Ishikawa (cell line): Measurements from ENCODE around the gene GBP5.

Source experiments
- CEBPB ChIP-seq: IDR thresholded peaks from 2 replicates; pipeline ENCODE4 v1.6.1; 2012
- CREB1 ChIP-seq: IDR thresholded peaks from 2 replicates; pipeline ENCODE4 v1.6.1; 2012; ENCODE audit warnings: low read depth
- EGR1 ChIP-seq: IDR thresholded peaks from 2 replicates; pipeline ENCODE4 v1.6.1; 2012
- EP300 ChIP-seq: IDR thresholded peaks from 2 replicates; pipeline ENCODE4 v1.6.1; 2012; ENCODE audit warnings: borderline replicate concordance
- FOXM1 ChIP-seq: IDR thresholded peaks from 2 replicates; pipeline ENCODE4 v1.6.1; 2012; ENCODE audit warnings: low read depth, borderline replicate concordance
- NFIC ChIP-seq: IDR thresholded peaks from 2 replicates; pipeline ENCODE4 v1.6.1; 2012
- RAD21 ChIP-seq: IDR thresholded peaks from 2 replicates; pipeline ENCODE4 v1.6.1; 2012; ENCODE audit warnings: low read depth
- REST ChIP-seq: IDR thresholded peaks from 2 replicates; pipeline ENCODE4 v1.6.1; 2012; ENCODE audit warnings: low read depth, mild to moderate bottlenecking
- TAF1 ChIP-seq: IDR thresholded peaks from 2 replicates; pipeline ENCODE4 v1.6.1; 2012; ENCODE audit warnings: low read depth, mild to moderate bottlenecking
- TCF12 ChIP-seq: IDR thresholded peaks from 2 replicates; pipeline ENCODE4 v1.6.1; 2012; ENCODE audit warnings: low read depth
- TEAD4 ChIP-seq: IDR thresholded peaks from 2 replicates; pipeline ENCODE4 v1.6.1; 2012
- USF1 ChIP-seq: IDR thresholded peaks from 2 replicates; pipeline ENCODE4 v1.6.1; 2012
- YY1 ChIP-seq: IDR thresholded peaks from 2 replicates; pipeline ENCODE4 v1.6.1; 2012; ENCODE audit warnings: low read depth
- ZBTB7A ChIP-seq: IDR thresholded peaks from 2 replicates; pipeline ENCODE4 v1.6.1; 2012; ENCODE audit warnings: low read depth
- TF ChIP-seq, protein P1 (sequence below): IDR thresholded peaks from 2 replicates; pipeline ENCODE4 v1.6.1; 2012

The GBP5 gene

DNA sequence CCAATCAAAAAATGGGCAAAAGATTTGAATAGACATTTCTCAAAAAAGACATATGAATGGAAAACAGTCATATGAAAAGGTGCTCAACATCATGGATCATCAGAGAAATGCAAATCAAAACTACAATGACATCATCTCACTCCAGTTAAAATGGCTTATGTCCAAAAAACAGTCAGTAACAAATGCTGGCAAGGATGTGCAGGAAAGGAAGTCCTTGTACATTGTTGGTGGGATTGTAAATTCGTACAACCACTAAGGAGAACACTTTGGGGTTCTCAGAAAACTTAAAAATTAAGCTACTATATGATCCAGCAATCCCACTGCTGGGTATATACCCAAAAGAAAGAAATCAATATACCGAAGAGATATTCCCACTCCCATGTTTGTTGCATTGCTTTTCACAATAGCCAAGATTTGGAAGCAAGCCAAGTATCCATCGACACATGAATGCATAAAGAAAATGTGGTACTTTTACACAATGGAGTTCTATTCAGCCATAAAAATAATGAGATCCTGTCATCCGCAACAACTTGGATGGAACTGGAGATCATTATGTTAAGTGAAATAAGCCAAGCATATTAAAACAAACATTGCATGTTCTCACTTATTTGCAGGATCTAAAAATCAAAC lies 17.9 kb downstream of the GBP5 start:
- peak; percentile 89 for TF ChIP-seq TCF12
- TF ChIP-seq YY1, result 0 out of 2 replicates have a peak, but pooled peaks have one; percentile 15
- no peak for TF ChIP-seq EGR1
- TF ChIP-seq NFIC, result peak; percentile 99
- TF ChIP-seq RAD21, result peak; percentile 19; the same call in 1 of the 2 replicates
- TF ChIP-seq USF1, result no peak
- TF ChIP-seq CEBPB, result peak; percentile 77
- peak; percentile 77; the same call in 1 of the 2 replicates for TF ChIP-seq FOXM1
- TF ChIP-seq TEAD4, result peak; percentile 88
- TF ChIP-seq EP300, result peak; percentile 91
- TF ChIP-seq TAF1, result no peak

DNA sequence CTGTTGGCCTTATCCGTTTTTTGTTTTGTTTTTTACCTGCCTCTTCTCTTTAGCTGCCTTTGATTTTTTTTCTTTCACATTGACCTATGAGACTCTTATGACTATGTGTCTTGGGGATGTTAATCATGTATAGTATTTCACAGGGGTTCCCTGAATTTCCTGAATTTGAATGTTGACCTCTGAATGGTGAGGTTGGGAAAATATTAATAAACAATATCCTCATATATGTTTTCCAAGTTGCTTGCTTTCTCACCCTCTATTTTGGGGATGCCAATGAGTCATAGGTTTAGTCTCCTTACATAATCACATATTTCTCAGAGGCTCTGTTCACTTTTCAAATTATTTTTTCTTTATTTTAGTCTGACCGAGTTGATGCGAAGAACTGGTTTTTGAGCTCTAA lies 29.6 kb downstream of the GBP5 start:
- TF ChIP-seq CREB1 (no peak), CEBPB (no peak), TAF1 (no peak), EGR1 (no peak), FOXM1 (no peak), EP300 (no peak), NFIC (no peak), REST (no peak), ZBTB7A (no peak), YY1 (no peak), TCF12 (no peak), USF1 (no peak), TEAD4 (no peak), RAD21 (no peak)
- TF ChIP-seq, protein P1, sequence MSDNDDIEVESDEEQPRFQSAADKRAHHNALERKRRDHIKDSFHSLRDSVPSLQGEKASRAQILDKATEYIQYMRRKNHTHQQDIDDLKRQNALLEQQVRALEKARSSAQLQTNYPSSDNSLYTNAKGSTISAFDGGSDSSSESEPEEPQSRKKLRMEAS, result no peak
